HG02798 (cell line): ENCODE results near the gene CAMTA1.

Source experiments
- ATAC-seq: cut with Tn5 transposase; IDR thresholded peaks from one replicate; pipeline ENCODE4 v1.9.1; 2021; ENCODE audit warnings: mild to moderate bottlenecking; ENCODE audit not compliant: unreplicated experiment, poor library complexity

The CAMTA1 gene

GRCh38 chr1:7010534-7011200 is 225.4 kb downstream of the CAMTA1 start:
- ATAC-seq, result no peak

- ATAC-seq, result no peak
Observed at GRCh38 chr1:7011826-7012225, 226.6 kb downstream of the CAMTA1 start.

- no peak for ATAC-seq
Observed at GRCh38 chr1:7012461-7012924, 227.2 kb downstream of the CAMTA1 start.

- no peak for ATAC-seq
Observed at GRCh38 chr1:7013833-7014639, 228.8 kb downstream of the CAMTA1 start.

GRCh38 chr1:7014640-7014930 is 229.3 kb downstream of the CAMTA1 start:
- ATAC-seq, result no peak

- no peak for ATAC-seq
Observed at GRCh38 chr1:7015022-7015421, 229.8 kb downstream of the CAMTA1 start.

GRCh38 chr1:7018351-7018750 is 233.1 kb downstream of the CAMTA1 start:
- no peak for ATAC-seq

- no peak for ATAC-seq
Observed at GRCh38 chr1:7018826-7019225, 233.6 kb downstream of the CAMTA1 start.

- no peak for ATAC-seq
Observed at GRCh38 chr1:7019510-7019909, 234.3 kb downstream of the CAMTA1 start.

- ATAC-seq, result no peak
Observed at GRCh38 chr1:7022058-7022457, 236.8 kb downstream of the CAMTA1 start.

GRCh38 chr1:7025013-7025412 is 239.8 kb downstream of the CAMTA1 start:
- no peak for ATAC-seq

GRCh38 chr1:7026169-7026568 is 240.9 kb downstream of the CAMTA1 start:
- no peak for ATAC-seq

GRCh38 chr1:7032992-7033391 is 247.7 kb downstream of the CAMTA1 start:
- ATAC-seq, result no peak

GRCh38 chr1:7036386-7036785 is 251.1 kb downstream of the CAMTA1 start:
- no peak for ATAC-seq

- ATAC-seq, result no peak
Observed at GRCh38 chr1:7039590-7040220, 254.5 kb downstream of the CAMTA1 start.

- no peak for ATAC-seq
Observed at GRCh38 chr1:7040969-7041695, 255.9 kb downstream of the CAMTA1 start.

GRCh38 chr1:7042322-7043190 is 257.3 kb downstream of the CAMTA1 start:
- no peak for ATAC-seq

- ATAC-seq, result no peak
Observed at GRCh38 chr1:7043191-7043549, 257.9 kb downstream of the CAMTA1 start.

- no peak for ATAC-seq
Observed at GRCh38 chr1:7043719-7044535, 258.7 kb downstream of the CAMTA1 start.
